ENCODE data around the gene ANKUB1.

ANKUB1 gene

DNA sequence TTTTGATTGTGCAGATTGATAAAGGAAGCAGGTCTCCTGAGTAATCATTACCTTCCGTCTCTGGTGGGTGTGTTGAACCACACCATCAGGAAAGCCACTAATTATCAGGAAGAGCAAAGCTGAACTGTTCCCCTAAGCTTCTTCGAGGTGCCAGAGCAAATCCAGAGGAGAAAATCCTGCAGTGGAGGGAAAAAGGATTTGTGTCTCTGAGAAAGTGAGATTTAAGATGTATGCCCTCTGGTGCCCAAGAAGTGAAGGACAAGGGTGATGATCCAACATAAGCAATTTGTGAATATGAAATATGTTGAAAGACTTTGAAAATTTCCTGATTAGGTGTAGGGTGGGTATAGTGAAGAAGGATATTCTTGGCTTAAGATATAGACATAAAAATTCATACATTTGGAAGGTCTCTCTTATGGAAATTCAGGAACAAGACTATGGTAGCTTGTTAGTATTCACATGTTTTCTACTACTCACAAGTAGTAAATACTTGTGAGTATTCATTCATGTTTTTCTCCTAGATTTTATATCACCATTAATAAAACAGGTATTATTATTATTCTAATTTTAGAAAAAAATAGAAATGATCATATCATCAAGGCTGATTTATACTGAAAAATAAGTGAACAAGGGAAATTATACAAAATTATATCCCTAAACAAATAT lies 74.8 kb downstream of the ANKUB1 start:
- Histone ChIP-seq H3K9me3 (ENCODE audit: control insufficient read depth, insufficient read depth, low read length) (no peaks in the 10 kb centered on the region), H3K27me3 (ENCODE audit: control insufficient read depth, insufficient read depth, low read length) (no peaks in the 10 kb centered on the region), H3K4me1 (ENCODE audit: control insufficient read depth, insufficient read depth, low read length) (peaks cover 3% of the 10 kb centered on the region), H3K4me3 (ENCODE audit: low read depth, low read length) (no peak overlapping the region), H3K9ac (ENCODE audit: low read depth, low read length) (no peak overlapping the region), H3K36me3 (ENCODE audit: control insufficient read depth, insufficient read depth, low read length) (no peaks in the 10 kb centered on the region)

DNA sequence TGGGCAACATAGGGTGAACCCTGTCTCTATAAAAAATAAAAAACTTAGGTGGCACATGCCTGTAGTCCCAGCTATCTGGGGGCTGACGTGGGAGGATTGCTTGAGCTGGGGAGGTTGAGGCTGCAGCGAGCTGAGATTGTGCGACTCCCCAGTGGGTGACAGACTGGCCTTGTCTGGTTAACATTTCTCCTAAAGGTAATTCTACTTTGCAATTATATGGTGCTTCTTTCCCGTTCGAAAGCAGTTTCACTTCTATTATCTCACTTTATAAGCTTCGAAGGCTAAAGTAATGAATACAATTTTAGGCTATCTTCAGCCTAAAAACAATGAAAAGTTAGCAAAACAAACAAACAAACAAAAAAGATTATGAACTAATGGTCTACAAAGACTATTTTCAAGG lies 75.4 kb downstream of the ANKUB1 start:
- no peak overlapping the region for H3K9ac ChIP-seq (ENCODE audit: low read depth, low read length)
- no peaks in the 10 kb centered on the region for H3K27me3 ChIP-seq (ENCODE audit: control insufficient read depth, insufficient read depth, low read length)
- peaks cover 3% of the 10 kb centered on the region for H3K4me1 ChIP-seq (ENCODE audit: control insufficient read depth, insufficient read depth, low read length)
- H3K9me3 ChIP-seq (ENCODE audit: control insufficient read depth, insufficient read depth, low read length) = no peaks in the 10 kb centered on the region
- H3K36me3 ChIP-seq (ENCODE audit: control insufficient read depth, insufficient read depth, low read length) = no peaks in the 10 kb centered on the region
- H3K4me3 ChIP-seq (ENCODE audit: low read depth, low read length) = no peak overlapping the region

DNA sequence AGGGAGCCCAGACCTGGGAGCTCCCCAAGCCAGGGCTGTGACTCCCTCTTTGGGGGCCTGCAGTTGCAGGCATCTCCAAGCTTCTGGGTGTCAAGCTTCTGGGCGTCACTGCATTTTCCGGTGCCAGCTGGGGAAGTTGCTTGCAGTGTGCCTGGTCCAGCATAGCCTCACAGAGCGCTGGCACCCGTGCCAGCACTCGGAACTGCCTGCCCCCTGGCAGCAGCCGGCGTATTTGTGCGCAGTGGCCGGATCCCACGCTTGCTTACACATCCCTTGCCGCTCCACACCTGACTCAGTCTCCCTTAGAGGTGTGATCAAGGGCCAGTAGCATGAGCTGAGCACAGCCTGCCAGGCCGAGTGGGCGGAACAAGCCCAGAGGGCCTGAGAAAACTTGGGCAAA lies 77.1 kb downstream of the ANKUB1 start:
- Histone ChIP-seq H3K4me3 (ENCODE audit: low read depth, low read length) (no peak overlapping the region), H3K9me3 (ENCODE audit: control insufficient read depth, insufficient read depth, low read length) (no peaks in the 10 kb centered on the region), H3K36me3 (ENCODE audit: control insufficient read depth, insufficient read depth, low read length) (no peaks in the 10 kb centered on the region), H3K27me3 (ENCODE audit: control insufficient read depth, insufficient read depth, low read length) (no peaks in the 10 kb centered on the region), H3K9ac (ENCODE audit: low read depth, low read length) (no peak overlapping the region), H3K4me1 (ENCODE audit: control insufficient read depth, insufficient read depth, low read length) (peaks cover 3% of the 10 kb centered on the region)

DNA sequence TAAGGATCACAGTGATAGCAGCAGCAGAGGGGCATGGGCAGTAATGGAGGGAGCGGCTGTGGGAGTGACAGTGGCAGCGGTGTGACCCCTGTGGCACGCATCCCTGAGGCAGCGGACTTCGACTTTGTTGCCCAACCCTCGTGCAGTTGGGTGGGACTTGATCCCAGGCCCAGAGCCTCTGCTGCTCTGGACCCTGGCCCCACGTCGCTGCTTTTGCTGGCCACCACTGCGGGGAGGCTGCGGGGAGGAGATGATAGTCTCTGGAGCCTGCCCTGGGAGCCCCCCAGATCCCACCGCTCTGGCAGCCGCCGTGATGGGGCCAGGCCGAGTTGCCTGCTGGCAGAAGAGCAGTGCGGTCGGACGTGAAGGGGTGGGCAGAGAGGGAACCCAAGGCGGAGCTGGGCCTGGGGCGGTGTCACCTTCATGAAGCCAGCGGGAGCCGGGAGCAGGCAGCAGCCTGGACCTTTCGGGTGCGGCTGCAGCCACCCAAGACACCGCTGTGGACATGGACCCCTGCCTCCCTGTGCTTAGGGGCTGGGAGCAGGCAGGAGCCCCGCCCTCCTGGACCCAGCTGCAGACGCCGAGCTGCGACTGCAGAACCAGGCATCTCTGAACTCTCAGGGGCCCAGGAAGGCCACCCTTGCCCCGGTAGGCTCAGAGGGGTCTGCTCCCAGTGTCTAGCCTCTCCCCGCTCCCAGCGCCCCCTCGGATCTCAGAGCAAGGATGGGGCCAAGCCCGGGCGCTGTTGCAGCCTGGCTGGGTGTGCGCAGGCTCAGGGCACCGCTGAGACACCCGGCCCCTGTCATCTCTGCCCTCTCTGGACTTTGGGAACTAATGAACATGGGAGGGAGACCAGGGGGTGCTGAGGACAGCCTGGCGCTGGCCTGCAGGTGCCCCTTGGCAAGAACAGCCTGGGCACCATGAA lies 78.4 kb downstream of the ANKUB1 start:
- no peak overlapping the region for H3K9ac ChIP-seq (ENCODE audit: low read depth, low read length)
- H3K36me3 ChIP-seq (ENCODE audit: control insufficient read depth, insufficient read depth, low read length) = no peaks in the 10 kb centered on the region
- H3K9me3 ChIP-seq (ENCODE audit: control insufficient read depth, insufficient read depth, low read length) = no peaks in the 10 kb centered on the region
- no peaks in the 10 kb centered on the region for H3K27me3 ChIP-seq (ENCODE audit: control insufficient read depth, insufficient read depth, low read length)
- peaks cover 3% of the 10 kb centered on the region for H3K4me1 ChIP-seq (ENCODE audit: control insufficient read depth, insufficient read depth, low read length)
- H3K4me3 ChIP-seq (ENCODE audit: low read depth, low read length) = no peak overlapping the region

Data from iPS-15b (cell line).